ES-I3 (cell line): ENCODE measurements around the gene DDX23.

Experiments
- H3K36me3 ChIP-seq: 2 replicates; pipeline ENCODE4 v1.6.1; 2013; ENCODE audit warnings: mild to moderate bottlenecking, low read length, control low read depth, moderate library complexity; ENCODE audit not compliant: insufficient read depth
- H3K4me1 ChIP-seq: 2 replicates; pipeline ENCODE4 v1.6.1; 2013; ENCODE audit warnings: mild to moderate bottlenecking, control low read depth, low read length; ENCODE audit not compliant: insufficient read depth
- H3K9ac ChIP-seq: 2 replicates; pipeline ENCODE4 v1.6.1; 2013; ENCODE audit warnings: low read depth, mild to moderate bottlenecking, low read length, moderate library complexity
- H3K9me3 ChIP-seq: 2 replicates; pipeline ENCODE4 v1.6.1; 2013; ENCODE audit warnings: mild to moderate bottlenecking, low read length, moderate library complexity; ENCODE audit not compliant: control insufficient read depth, insufficient read depth

The DDX23 gene

GRCh38 chr12:48851883-48852733, at the start of gene DDX23:
Gene DDX23, minus strand, starts transcription at chr12:48852163. Its CDS starts 6,381 bp downstream, at chr12:48845782.
- Histone ChIP-seq H3K36me3 (no peaks in the 10 kb centered on the region), H3K9me3 (no peaks in the 10 kb centered on the region), H3K9ac (peak within 1 kb of the TSS; percentile 94), H3K4me1 (peaks cover 6% of the 10 kb centered on the region; the same call in 1 of the 2 replicates)

DNA sequence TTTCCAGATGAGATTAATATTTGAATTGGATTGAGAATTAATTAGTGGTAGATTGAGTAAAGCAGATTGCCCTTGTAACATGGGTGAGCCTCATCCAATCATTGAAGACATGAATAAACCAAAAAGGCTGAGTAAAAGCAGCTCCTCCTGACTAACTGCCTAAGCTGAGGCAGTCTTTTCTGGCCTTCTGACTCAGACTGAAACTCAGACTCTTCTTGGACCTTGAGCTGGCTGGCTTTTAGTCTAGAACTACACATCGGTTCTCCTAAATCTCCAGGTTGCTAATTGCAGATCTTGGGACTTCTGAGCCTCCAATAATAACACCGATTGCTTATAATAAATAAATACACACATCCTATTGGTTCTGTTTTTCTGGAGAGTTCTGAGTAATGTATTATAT, 49.3 kb upstream of the DDX23 start:
- H3K36me3 ChIP-seq = no peaks in the 10 kb centered on the region
- H3K9me3 ChIP-seq = no peaks in the 10 kb centered on the region
- no peaks in the 10 kb centered on the region for H3K4me1 ChIP-seq
- no peak overlapping the region for H3K9ac ChIP-seq

DNA sequence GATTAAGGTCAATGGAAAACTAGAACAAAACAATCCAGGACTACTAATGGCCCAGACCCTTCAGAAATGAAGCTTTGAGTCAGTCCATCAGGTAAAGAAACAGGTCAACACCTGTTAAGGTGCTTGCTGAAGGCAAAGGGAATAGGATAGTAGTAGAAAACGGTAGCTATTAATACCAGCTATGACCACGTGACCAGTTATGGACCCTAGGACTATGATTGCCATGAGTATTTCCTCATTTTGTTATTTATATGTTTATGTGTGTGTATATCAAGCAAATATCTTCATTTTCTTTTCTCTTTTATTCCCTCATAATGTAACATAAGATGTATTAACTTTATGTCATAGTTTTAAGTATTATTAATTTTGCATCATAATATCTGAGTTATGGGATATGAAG, 47.7 kb upstream of the DDX23 start:
- no peak overlapping the region for H3K9ac ChIP-seq
- H3K36me3 ChIP-seq = no peaks in the 10 kb centered on the region
- no peaks in the 10 kb centered on the region for H3K4me1 ChIP-seq
- no peaks in the 10 kb centered on the region for H3K9me3 ChIP-seq

GRCh38 chr12:48894271-48894670, 42.3 kb upstream of the DDX23 start:
- H3K36me3 ChIP-seq = no peaks in the 10 kb centered on the region
- no peak overlapping the region for H3K9ac ChIP-seq
- peaks cover 4% of the 10 kb centered on the region; the same call in 1 of the 2 replicates for H3K4me1 ChIP-seq
- no peaks in the 10 kb centered on the region for H3K9me3 ChIP-seq

GRCh38 chr12:48890657-48891418, 38.9 kb upstream of the DDX23 start:
- Histone ChIP-seq H3K9ac (peak overlapping the region; percentile 40; the same call in 1 of the 2 replicates), H3K4me1 (peaks cover 4% of the 10 kb centered on the region; the same call in 1 of the 2 replicates)

DNA sequence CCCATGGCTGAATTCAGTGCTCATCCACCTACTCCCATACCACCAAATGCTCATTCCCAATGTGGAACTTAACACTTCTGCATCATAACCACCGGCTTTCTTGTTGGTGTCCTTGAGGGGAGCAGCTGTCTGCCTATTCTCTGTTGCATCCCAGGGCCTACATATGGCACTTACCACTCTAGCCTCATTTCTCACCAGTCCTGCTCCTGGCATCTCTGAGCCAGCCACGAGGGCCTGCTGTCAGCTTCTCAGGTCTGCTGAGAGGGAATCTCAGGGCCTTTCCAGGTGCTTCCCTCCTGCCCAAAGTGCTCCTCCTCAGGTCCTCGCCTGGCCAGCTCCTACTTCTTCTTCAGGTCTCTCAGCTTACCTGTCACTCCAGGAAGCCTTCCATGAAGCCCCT, 37.7 kb upstream of the DDX23 start:
- Histone ChIP-seq H3K9me3 (no peaks in the 10 kb centered on the region), H3K36me3 (no peaks in the 10 kb centered on the region), H3K9ac (no peak overlapping the region), H3K4me1 (peaks cover 4% of the 10 kb centered on the region; the same call in 1 of the 2 replicates)

More at GRCh38 chr12:48890657-48891418, 38.9 kb upstream of the DDX23 start:
- Histone ChIP-seq H3K9me3 (no peaks in the 10 kb centered on the region), H3K36me3 (no peaks in the 10 kb centered on the region)

GRCh38 chr12:48883305-48884161, 31.6 kb upstream of the DDX23 start:
- no peaks in the 10 kb centered on the region for H3K9me3 ChIP-seq
- H3K9ac ChIP-seq = 0 out of 2 replicates have a peak overlapping the region, but pooled peaks have one; percentile 1
- H3K36me3 ChIP-seq = no peaks in the 10 kb centered on the region

DNA sequence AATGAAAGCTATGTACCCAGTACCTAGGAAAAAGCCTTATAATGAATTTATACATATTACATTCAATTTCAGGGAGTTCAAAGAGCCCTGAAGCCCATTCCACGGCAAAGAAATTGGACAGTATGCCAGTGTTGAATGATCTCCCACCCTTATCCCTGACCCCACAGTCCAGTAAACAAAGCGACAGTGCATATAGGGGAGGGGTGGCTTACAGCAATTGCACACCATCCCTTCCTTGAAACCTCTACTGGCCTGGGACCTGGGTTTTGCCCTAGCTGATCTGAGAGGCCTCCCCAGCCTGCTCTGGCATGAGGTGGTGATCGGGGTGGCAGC, 31.0 kb upstream of the DDX23 start:
- no peak overlapping the region for H3K9ac ChIP-seq
- H3K36me3 ChIP-seq = no peaks in the 10 kb centered on the region
- no peaks in the 10 kb centered on the region for H3K9me3 ChIP-seq
- H3K4me1 ChIP-seq = peaks cover 27% of the 10 kb centered on the region

More at GRCh38 chr12:48883305-48884161, 31.6 kb upstream of the DDX23 start:
- H3K4me1 ChIP-seq = peaks cover 27% of the 10 kb centered on the region

DNA sequence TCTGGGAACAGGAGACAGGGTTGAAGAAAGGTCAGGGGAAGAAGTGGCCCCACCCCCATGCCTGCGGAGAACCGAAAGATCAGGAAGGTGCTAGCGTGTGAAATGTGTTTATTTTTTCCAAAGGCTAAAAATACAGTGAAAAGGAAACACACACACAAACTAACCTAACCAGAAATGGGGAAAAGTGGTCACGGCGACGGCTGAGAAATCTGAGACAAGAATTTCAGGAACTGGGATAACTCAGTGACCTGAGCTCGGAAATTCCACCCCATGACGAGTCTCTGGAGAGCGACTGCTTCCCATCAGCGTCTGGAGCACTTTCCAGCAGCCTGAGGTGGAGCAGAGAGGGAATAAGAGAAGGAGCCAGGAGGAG, 30.3 kb upstream of the DDX23 start:
- Histone ChIP-seq H3K9ac (peak overlapping the region; percentile 42; the same call in 1 of the 2 replicates), H3K4me1 (peaks cover 27% of the 10 kb centered on the region), H3K36me3 (no peaks in the 10 kb centered on the region), H3K9me3 (no peaks in the 10 kb centered on the region)

GRCh38 chr12:48881686-48882314, 29.8 kb upstream of the DDX23 start:
- peaks cover 27% of the 10 kb centered on the region for H3K4me1 ChIP-seq

GRCh38 chr12:48880647-48881046, 28.7 kb upstream of the DDX23 start:
- Histone ChIP-seq H3K4me1 (peaks cover 27% of the 10 kb centered on the region), H3K9me3 (no peaks in the 10 kb centered on the region)

More at GRCh38 chr12:48881686-48882314, 29.8 kb upstream of the DDX23 start:
- Histone ChIP-seq H3K9me3 (no peaks in the 10 kb centered on the region), H3K36me3 (no peaks in the 10 kb centered on the region), H3K9ac (peak overlapping the region; percentile 42; the same call in 1 of the 2 replicates)

DNA sequence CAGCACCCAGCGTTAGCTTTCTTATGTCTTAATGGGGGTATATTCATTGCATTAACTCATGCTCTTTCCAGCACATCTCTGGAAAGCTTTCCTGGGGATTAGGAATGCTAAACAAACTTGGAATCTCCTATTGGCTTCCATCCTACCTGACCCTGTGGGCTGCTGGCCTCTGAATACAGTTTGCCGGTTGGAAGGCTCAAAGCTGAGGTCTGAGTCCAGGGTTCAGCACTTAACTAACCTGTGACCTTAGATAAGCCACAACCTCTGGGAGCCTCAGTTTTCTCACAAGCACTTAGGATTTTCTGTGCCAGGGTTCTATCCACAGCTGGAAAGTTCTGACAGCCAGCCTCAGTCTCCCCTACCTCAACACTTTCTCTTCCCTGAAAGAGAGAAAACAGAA, 26.6 kb upstream of the DDX23 start:
- no peaks in the 10 kb centered on the region for H3K36me3 ChIP-seq
- H3K4me1 ChIP-seq = peaks cover 19% of the 10 kb centered on the region
- no peaks in the 10 kb centered on the region for H3K9me3 ChIP-seq
- H3K9ac ChIP-seq = no peak overlapping the region

More at GRCh38 chr12:48880647-48881046, 28.7 kb upstream of the DDX23 start:
- Histone ChIP-seq H3K9ac (no peak overlapping the region), H3K36me3 (no peaks in the 10 kb centered on the region)

GRCh38 chr12:48875944-48876515, 24.1 kb upstream of the DDX23 start:
- Histone ChIP-seq H3K9me3 (no peaks in the 10 kb centered on the region), H3K4me1 (no peaks in the 10 kb centered on the region), H3K9ac (no peak overlapping the region), H3K36me3 (no peaks in the 10 kb centered on the region)
